NCI-H2029 treated with DMSO at 0.1 percent for 48 hours (cell line): ENCODE results near the gene OR51F1.
"Not testable (repeated sequence)": the region's sequence is repeated elsewhere in the genome, so short reads cannot be mapped to it uniquely, and the experiment has no call there.

Experiments
- DNase-seq: peaks from one replicate; lab custom pipeline; 2025; lab: John Stamatoyannopoulos, UW

The OR51F1 gene, protein sequence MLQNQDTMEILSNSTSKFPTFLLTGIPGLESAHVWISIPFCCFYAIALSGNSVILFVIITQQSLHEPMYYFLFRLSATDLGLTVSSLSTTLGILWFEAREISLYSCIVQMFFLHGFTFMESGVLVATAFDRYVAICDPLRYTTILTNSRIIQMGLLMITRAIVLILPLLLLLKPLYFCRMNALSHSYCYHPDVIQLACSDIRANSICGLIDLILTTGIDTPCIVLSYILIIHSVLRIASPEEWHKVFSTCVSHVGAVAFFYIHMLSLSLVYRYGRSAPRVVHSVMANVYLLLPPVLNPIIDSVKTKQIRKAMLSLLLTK

DNA sequence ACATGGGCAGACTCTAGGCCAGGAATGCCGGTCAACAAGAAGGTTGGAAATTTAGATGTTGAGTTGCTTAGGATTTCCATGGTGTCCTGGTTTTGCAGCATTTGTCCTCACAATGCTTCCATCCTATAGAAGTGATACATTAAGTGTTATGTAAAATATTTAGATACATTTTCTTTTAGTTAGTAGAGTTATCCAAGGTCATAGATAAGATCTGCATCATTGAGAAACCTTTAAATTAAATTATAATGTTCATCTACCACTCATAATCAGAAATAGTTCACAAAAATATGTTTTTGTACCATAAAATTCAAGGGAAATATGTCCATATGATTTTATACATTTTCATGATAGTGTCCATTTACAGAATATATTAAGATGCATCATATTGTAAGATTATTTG lies at the start of gene OR51F1:
OR51F1 (minus strand) TSS at position 101 of the 400 bp plus-strand sequence; CDS start at position 101, 0 bp downstream.
- DNase-seq = no peak

DNA sequence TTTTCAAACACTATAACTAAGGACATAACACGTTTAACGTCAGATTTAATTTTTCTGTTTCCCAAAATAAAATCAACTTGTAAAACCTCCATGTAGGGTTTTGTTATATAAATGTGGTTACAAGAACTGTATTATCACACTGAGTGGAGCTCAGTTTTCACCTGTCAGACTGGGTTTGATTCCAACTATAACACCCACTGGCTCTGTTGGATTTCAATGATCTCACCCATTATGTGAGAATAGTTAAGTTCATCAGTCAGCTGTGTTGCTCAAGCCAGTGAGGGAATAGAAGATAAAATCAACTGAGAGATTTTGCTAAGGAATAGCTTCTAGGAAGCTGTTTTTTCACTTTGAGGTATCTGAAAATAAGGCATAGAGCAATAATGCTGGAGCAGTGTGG lies 39.5 kb upstream of the OR51F1 start:
- no peak for DNase-seq

DNA sequence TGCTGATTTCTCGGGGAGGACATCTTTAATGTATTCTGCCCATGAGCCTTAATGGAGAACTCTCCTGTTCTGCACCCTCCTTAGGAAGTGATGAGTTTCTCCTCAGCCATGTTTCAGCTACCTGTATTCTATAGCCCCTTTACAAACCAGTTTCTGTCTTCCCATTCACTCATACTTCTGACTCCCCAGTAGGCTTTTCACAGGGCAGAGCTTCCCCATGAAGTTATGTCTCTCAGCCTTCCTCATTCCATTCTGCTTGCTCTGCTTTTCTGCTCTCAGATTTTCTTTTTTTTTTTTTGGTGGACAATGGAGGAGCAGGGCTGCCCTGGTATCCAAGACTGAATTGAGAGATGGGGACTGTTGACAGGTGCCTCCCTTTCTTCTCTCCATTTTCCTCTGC lies 38.7 kb upstream of the OR51F1 start:
- DNase-seq = no peak

DNA sequence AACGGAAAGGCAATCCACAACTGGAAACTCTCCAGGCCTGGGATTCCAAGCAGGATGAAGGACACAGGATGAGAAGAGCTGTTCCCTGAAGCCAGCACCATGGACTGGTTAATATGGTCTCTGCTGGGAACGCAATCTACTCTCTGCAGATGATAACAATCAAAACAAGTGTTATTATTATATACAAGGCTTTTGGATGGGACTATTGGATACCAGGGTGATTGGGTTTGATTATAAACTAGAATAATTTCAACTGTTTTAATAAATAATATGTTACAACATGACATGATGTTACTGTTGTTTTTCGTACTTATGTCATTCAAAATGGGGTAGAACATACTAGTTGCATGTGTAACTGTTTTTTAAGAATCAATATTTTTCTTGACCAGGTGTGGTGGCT lies 34.5 kb upstream of the OR51F1 start, which contains the start of gene OR52R1:
OR52R1 (minus strand) TSS at position 101 of the 400 bp plus-strand sequence; CDS start at position 101, 0 bp downstream.
- no peak for DNase-seq

DNA sequence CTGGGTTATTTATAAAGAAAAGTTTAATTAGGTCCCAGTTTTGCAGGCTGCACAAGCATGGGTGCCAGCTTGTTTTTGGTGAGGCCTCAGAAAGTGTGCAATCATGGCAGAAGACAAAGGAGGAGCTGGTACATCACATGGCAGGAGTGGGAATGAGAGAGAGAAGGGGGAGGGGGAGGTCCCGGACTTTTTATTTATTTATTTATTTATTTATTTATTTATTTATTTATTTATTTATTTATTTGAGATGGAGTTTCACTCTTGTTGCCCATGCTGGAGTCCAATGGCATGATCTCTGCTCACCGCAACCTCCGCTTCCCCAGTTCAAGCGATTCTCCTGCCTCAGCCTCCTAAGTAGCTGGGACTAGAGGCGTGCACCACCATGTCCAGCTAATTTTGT lies 31.6 kb upstream of the OR51F1 start:
- DNase-seq = not testable (repeated sequence)

DNA sequence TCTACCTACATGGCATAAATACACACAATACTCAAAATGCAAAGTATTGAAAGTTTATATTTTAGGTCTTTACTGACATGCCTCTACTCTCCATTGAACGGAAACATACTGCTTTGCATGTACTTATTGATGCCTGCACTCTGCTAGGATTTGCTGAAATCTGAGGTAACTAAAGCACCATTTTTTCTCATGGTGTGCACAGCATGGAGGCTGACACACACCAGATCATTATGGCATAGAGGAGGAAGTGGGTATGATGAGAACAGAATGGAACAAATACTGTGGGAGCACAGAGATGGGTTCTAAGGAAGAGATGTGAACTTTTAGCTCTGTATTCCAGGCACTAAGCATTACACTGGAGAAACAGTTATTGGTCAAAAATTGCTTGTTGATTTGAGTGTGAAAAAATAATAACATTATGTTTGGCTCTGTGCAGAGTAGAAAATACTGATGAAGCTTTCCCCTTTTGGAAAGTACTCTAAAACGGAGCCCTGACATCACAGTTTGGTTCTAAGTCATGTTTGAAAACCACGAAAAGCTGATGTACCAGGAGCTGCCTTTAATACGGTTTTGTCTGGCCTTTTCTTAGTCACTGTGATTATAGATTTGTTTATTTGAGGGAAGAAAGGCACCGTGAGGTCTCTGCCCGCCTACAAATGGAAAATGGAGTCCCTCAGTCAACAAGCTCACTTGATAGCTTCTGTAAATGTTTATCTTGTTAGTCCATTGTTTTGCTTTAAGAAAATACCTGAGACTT lies 28.9 kb upstream of the OR51F1 start:
- no peak for DNase-seq

DNA sequence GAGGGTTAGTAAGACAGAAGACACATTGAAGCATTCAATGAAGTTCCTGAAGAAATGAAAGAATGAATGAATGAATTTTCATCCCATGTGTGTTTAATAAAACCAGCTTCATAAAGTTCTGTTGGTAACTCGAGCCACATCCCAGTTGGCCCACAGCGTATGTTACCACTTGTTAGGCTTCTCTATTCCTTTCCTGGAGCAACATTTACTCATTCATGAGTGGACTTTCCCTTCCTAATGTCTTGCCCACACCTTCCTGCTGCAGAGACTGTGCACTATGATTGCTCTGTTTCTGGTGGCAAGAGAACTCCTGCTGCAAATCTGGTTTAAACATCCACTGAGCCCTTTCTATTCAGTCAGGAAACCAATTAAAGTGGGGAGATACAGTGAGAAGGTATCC lies 27.5 kb upstream of the OR51F1 start:
- no peak for DNase-seq

DNA sequence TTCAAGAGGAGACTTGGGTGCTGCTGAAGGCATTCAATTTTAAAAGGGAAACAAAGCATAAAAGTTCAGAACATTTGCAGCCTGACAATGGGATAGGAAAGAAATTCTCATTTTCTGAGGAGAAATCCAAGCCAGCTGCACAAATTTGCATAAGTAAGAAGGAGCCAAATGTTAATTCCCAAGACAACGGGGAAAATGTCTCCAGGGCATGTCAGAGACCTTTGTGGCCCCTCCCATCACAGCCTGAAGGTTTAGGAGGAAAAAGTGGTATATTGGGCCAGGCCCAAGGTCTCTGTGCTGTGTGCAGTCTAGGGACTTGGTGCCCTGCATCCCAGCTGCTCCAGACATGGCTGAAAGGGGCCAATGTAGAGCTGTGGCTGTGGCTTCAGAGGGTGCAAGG lies 12.7 kb upstream of the OR51F1 start:
- DNase-seq = no peak

DNA sequence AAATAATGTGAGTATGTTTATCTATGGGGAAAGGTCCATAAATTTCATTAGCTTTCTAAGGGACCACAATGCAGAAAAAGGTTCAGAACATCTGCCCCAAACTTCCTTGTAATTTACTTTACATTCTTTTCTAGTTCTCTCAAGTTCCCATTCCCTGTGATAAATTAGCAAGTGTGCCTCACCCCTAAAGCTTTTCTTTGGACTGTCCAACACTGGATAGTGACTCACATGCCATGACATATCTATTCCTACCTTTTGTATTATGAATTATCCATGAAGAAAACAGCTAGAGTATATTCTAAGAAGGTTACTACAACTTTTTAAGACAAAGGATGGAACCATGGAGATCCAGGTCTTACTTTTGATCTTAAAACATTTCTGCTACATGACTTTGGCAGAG lies 1.6 kb downstream of the OR51F1 start:
- no peak for DNase-seq

DNA sequence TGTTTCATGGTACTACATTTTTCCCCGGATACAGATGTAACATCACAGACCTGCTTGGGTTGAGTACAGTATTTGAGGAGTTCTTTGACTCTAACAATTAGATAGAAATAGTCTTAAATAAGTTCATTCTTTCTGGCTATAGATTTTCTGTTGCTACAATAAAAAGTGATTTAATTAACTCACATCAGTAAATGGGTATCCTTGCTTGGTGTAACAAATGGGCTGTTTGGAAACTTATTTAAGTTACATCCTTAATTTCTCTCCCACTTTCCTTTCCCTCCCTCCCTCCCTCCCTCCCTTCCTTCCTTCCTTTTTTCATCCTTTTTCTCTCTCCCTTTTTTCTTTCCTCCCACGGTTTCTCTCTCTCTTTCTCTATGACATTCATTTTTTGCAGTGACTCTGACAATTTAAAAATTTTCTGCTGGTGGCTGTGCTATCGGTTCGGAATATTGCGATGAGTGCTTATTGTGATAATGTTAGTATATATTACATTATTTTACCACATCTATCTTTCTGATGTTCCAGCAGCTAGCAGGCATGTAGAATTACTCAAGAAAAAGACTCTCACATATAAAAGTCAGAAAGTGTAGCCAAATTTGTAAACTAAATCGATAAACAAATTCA lies 3.2 kb downstream of the OR51F1 start:
- no peak for DNase-seq

DNA sequence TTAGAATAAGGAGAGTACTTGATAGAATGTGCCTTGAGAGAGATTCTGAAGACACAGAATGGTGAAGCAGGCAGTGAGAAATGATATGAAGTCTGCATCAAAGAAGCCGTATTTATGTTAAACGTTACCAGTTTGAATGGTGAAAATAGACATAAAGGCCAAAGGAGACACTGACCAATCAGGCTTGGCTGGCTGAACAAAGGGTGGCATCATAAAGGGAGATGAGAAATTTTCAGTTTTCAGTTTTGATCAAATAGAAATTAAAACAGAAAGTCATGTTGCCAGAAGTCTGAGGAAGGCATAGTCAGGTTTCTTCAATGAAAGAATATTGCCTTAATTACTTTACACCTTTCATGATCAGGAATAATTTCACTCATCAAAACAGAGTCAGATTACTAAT lies 6.6 kb downstream of the OR51F1 start:
- DNase-seq = no peak

DNA sequence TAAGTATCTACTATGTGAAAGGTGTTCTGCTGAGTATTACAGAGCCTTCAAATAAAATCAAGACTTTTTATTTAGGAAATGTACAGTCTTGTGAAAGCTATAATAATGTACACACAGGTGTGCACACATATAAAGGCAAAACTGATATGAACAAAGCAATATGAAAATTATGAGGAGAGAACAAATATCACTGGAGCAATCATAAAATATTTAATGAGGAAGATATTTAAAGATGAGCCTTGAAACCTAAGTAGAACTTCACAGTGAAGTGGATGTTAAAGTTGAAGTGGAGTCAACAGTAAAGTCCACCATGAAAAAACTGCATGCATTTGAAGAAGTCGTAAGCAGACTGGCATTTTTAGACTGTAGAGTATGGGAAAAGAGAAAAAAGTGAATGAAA lies 18.5 kb downstream of the OR51F1 start:
- no peak for DNase-seq

DNA sequence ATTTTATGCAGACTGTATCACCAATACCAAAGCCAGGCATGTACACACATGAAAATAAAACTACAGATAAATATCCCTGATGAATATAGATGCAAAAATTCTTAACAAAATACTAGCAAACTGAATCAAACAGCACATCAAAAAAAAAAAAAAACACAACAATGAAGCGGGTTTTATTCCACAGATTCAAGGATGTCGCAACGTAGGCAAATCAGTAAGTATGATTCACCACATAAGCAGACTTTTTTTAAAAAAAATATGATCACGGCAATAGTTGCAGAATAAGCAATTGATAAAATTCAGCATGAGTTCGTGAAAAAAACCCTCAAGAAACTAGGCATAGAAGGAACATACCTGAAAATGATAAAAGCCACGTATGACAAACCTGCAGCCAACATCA lies 21.3 kb downstream of the OR51F1 start:
- DNase-seq = no peak

DNA sequence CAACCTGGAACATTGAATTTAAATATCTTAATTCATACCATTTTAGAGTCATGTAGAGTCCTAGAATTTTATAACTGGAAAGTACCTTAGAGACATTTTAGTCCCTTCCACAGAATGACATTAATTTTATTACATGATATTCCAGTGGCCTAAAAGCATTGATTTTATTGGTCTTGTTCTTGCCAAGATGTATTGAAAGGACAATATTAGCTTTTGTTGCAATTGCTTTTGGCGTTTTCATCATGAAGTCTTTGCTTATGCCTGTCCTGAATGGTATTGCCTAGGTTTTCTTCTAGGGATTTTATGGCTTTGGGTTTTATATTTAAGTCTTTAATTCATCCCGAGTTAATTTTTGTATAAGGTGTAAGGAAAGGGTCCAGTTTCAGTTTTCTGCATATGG lies 29.0 kb downstream of the OR51F1 start:
- no peak for DNase-seq

DNA sequence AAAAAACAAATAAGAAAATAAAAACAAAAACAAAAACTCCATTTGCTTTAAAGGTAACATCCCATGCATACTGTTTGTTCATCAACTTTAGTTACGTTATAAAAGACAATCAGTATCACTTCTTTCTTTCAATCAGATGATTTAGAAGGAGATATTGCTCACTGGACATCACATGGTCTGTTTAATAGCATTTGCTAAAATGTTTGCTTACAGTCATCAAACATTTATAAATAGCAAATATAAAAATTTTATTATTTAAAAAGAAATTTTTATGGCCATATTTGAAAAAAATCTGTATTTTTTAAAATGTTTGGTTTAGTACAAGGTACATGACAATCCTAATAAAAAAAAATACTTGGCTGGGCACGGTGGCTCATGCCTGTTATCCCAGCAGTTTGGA lies 42.6 kb downstream of the OR51F1 start:
- DNase-seq = no peak

DNA sequence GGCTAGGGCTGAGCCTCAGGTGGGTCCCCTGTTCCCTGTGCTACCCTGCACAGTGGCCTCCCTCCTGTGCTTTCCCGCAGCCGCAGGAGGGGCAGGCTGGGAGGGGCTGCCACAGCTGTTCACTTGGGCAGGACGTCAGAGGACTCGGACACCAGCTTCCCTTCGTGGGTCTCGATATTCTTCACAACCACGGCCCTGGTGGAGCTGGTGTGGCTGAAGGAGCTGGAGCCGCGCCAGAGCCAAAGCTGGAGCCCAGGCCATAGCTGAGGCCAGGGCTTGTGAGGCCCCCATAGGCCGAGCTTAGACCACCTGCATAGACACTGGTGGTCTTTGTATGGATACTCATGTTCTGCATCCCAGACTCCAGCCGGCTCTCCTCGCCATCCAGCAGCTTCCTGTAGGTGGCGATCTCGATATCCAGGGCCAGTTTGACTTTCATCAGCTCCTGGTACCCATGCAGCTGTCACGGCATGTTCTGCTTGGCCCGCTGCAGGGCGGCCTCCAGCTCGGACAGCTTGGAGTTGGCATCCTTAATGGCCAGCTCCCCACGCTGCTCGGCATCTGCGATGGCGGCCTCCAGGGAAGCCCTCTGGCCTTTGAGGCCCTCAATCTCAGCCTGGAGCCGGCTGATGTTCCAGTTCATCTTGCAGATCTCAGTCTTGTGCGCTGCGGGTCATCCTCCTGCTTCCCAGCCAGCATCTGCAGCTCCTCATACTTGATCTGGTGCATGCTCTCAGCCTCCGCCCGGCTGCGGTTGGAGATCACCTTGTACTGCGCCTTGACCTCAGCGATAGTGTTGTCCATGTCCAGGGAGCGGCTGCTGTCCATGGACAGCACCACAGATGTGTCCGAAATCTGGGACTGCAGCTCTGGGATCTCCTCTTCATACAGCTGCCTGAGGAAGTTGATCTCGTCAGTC lies 46.9 kb downstream of the OR51F1 start:
- DNase-seq = not testable (repeated sequence)
